ENCODE results near the gene XIAP.

DNA sequence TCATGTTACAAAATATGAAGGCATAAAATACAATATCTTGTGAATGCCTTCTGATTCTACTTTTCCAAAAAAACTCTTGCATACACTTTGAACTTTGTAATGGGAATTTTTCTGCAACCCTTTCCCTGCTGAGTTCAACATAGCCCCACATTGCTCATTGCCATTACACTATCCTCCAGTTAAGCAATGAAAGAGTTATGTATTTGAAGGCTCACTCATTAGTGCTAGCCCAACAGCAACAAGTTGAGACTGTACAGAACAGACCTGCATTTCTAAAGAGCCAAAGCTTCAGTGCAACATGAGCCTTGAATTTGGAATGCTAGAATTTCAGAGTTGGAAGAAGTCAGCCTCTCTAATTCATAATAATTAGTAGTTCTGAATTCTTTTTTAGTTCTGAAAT, 57.2 kb downstream of the XIAP start:
- TF ChIP-seq CTCF (IDR thresholded peaks at IDR 0.05) (no peak), POLR2A (IDR thresholded peaks at IDR 0.05) (no peak), POLR2AphosphoS5 (IDR thresholded peaks at IDR 0.05) (no peak), EP300 (IDR thresholded peaks at IDR 0.05) (no peak)
